ENCODE data around the gene TNFSF15.
"Not testable (repeated sequence)": the region's sequence is repeated elsewhere in the genome, so short reads cannot be mapped to it uniquely, and the experiment has no call there.

TNFSF15 gene

GRCh38 chr9:114756920-114757319 lies 48.9 kb downstream of the TNFSF15 start:
- FAIRE-seq (no peak), DNase-seq (ENCODE audit: low spot score) (no peak)

- FAIRE-seq (no peak), DNase-seq (ENCODE audit: low spot score) (no peak)
Measured at GRCh38 chr9:114754581-114754980, 51.3 kb downstream of the TNFSF15 start.

GRCh38 chr9:114746591-114747346 lies 59.1 kb downstream of the TNFSF15 start:
- DNase-seq (ENCODE audit: low spot score) (no peak), FAIRE-seq (no peak)

- FAIRE-seq (no peak), DNase-seq (ENCODE audit: low spot score) (no peak)
Measured at GRCh38 chr9:114745879-114746550, 59.8 kb downstream of the TNFSF15 start.

- DNase-seq (ENCODE audit: low spot score) (no peak), FAIRE-seq (no peak)
Measured at GRCh38 chr9:114745108-114745848, 60.6 kb downstream of the TNFSF15 start.

- no peak for DNase-seq (ENCODE audit: low spot score)
- FAIRE-seq, result no peak
Measured at GRCh38 chr9:114743446-114743845, 62.4 kb downstream of the TNFSF15 start.

- DNase-seq (ENCODE audit: low spot score), result no peak
- FAIRE-seq, result no peak
Measured at GRCh38 chr9:114742947-114743346, 62.9 kb downstream of the TNFSF15 start.

- DNase-seq (ENCODE audit: low spot score); FAIRE-seq: not testable (repeated sequence)
Measured at GRCh38 chr9:114741521-114741920, 64.3 kb downstream of the TNFSF15 start.

- peak; percentile 74 for DNase-seq (ENCODE audit: low spot score)
- peak; percentile 84 for FAIRE-seq
Measured at GRCh38 chr9:114738581-114739316, 67.1 kb downstream of the TNFSF15 start.

GRCh38 chr9:114737847-114738246 lies 68.0 kb downstream of the TNFSF15 start:
- DNase-seq (ENCODE audit: low spot score) (no peak), FAIRE-seq (no peak)

GRCh38 chr9:114737118-114737517 lies 68.7 kb downstream of the TNFSF15 start:
- FAIRE-seq (no peak), DNase-seq (ENCODE audit: low spot score) (no peak)

- FAIRE-seq, result no peak
- no peak for DNase-seq (ENCODE audit: low spot score)
Measured at GRCh38 chr9:114735704-114736103, 70.1 kb downstream of the TNFSF15 start.

GRCh38 chr9:114735139-114735538 lies 70.7 kb downstream of the TNFSF15 start:
- peak; percentile 11 for FAIRE-seq
- not testable (repeated sequence) for DNase-seq (ENCODE audit: low spot score)

All from RCC 7860 (cell line).